Stimulated activated CD4-positive, alpha-beta T cell treated with anti-CD3 and anti-CD28 coated beads, Interleukin-1b, Interleukin-23, amount 100 ng/mL, for 24 hours (primary cell): ENCODE data around the gene DEXI.

ENCODE experiments used
- DNase-seq, 4 experiments: peaks; one replicate each; pipeline ENCODE4 v3.0.0-alpha.2; 2020; ENCODE audit warnings: low read depth in 4 of 4, low spot score in 1 of 4

The DEXI gene

GRCh38 chr16:10896165-10896564, 46.1 kb downstream of the DEXI start:
- DNase-seq: no peak

GRCh38 chr16:10895053-10895946, 47.0 kb downstream of the DEXI start:
- no peak for DNase-seq

GRCh38 chr16:10892782-10893318, 49.4 kb downstream of the DEXI start:
- no peak for DNase-seq

- DNase-seq: no peak
Measured at GRCh38 chr16:10889855-10890254, 52.4 kb downstream of the DEXI start.

GRCh38 chr16:10888320-10888937, 53.8 kb downstream of the DEXI start:
- DNase-seq: no peak

GRCh38 chr16:10885246-10885645, 57.0 kb downstream of the DEXI start:
- DNase-seq: no peak

GRCh38 chr16:10883004-10883403, 59.3 kb downstream of the DEXI start:
- DNase-seq: no peak

- no peak for DNase-seq
Measured at GRCh38 chr16:10881479-10882030, 60.7 kb downstream of the DEXI start.

- no peak for DNase-seq
Measured at GRCh38 chr16:10880594-10881452, 61.4 kb downstream of the DEXI start.

- DNase-seq: no peak
Measured at GRCh38 chr16:10879681-10880589, 62.3 kb downstream of the DEXI start.
